Type B pancreatic cell (in vitro differentiated cells): ENCODE results near the gene MEF2C. TPM values are rescaled to one million over a fixed set of nuclear protein-coding genes. Genes with fewer than 3 reads are reported as not detected.

Source experiments
- DNase-seq: peaks from one replicate; pipeline ENCODE4 v3.0.0; 2021; ENCODE audit warnings: mixed read lengths; ENCODE audit not compliant: unreplicated experiment; ENCODE audit errors: extremely low spot score
- H3K27ac Mint-ChIP-seq: 2 replicates; pipeline ENCODE4 v1.8.0; 2021; ENCODE audit warnings: mild to moderate bottlenecking, mixed read lengths
- H3K27me3 Mint-ChIP-seq: 2 replicates; pipeline ENCODE4 v1.8.0; 2021; ENCODE audit warnings: mixed read lengths
- H3K36me3 Mint-ChIP-seq: 2 replicates; pipeline ENCODE4 v1.8.0; 2021; ENCODE audit warnings: mixed read lengths
- H3K4me1 Mint-ChIP-seq: one replicate; pipeline ENCODE4 v1.8.0; 2021; ENCODE audit warnings: mixed read lengths; ENCODE audit not compliant: unreplicated experiment
- H3K4me3 Mint-ChIP-seq: 2 replicates; pipeline ENCODE4 v1.8.0; 2021; ENCODE audit warnings: mild to moderate bottlenecking, mixed read lengths
- H3K9me3 Mint-ChIP-seq: 2 replicates; pipeline ENCODE4 v1.8.0; 2021; ENCODE audit warnings: mixed read lengths
- CTCF ChIP-seq: fragments of 200-600 bp; sonication (generic); conservative IDR thresholded peaks from 2 replicates; pipeline ENCODE4 v1.5.0; 2021; ENCODE audit warnings: antibody characterized with exemption, mild to moderate bottlenecking
- total RNA-seq: library from RNA; stranded (reverse); gene quantifications from 2 replicates; pipeline ENCODE4 v1.2.1, GENCODE V29; 2021; ENCODE audit warnings: low replicate concordance

The MEF2C gene
- total RNA-seq, 1 donor from 2014 or later = 12.0 TPM

- Mint-ChIP-seq H3K9me3 (no peaks in the 10 kb centered on the region), H3K4me1 (peaks cover 4% of the 10 kb centered on the region), H3K27me3 (peaks cover 6% of the 10 kb centered on the region), H3K4me3 (no peak overlapping the region), H3K36me3 (peaks cover 5% of the 10 kb centered on the region), H3K27ac (no peak overlapping the region)
- no peak for DNase-seq
- TF ChIP-seq CTCF = peak; percentile 26
These were observed 153.2 kb downstream of the MEF2C start for GRCh38 chr5:88729829-88730182.

- Mint-ChIP-seq H3K9me3 (no peaks in the 10 kb centered on the region), H3K27ac (no peak overlapping the region), H3K4me1 (peaks cover 4% of the 10 kb centered on the region), H3K36me3 (peaks cover 5% of the 10 kb centered on the region), H3K27me3 (peaks cover 8% of the 10 kb centered on the region), H3K4me3 (no peak overlapping the region)
- DNase-seq = no peak
- TF ChIP-seq CTCF = peak; percentile 97
These were observed 153.7 kb downstream of the MEF2C start for GRCh38 chr5:88729084-88729828.

- Mint-ChIP-seq H3K9me3 (no peaks in the 10 kb centered on the region), H3K4me1 (peaks cover 4% of the 10 kb centered on the region), H3K4me3 (no peak overlapping the region), H3K27ac (no peak overlapping the region), H3K36me3 (peaks cover under 1% of the 10 kb centered on the region), H3K27me3 (peaks cover 18% of the 10 kb centered on the region)
- TF ChIP-seq CTCF = peak; percentile 94
- no peak for DNase-seq
These were observed 155.2 kb downstream of the MEF2C start for GRCh38 chr5:88727705-88728313.

- no peak for DNase-seq
- H3K9me3 Mint-ChIP-seq = no peaks in the 10 kb centered on the region
- no peak overlapping the region for H3K4me3 Mint-ChIP-seq
- H3K36me3 Mint-ChIP-seq = no peaks in the 10 kb centered on the region
- no peak for TF ChIP-seq CTCF
- H3K27ac Mint-ChIP-seq = no peak overlapping the region
- peaks cover 4% of the 10 kb centered on the region for H3K4me1 Mint-ChIP-seq
- peaks cover 27% of the 10 kb centered on the region for H3K27me3 Mint-ChIP-seq
These were observed 157.5 kb downstream of the MEF2C start for GRCh38 chr5:88725454-88725853.

GRCh38 chr5:88724201-88724600 lies 158.8 kb downstream of the MEF2C start:
- Mint-ChIP-seq H3K4me3 (no peak overlapping the region), H3K27me3 (peaks cover 24% of the 10 kb centered on the region), H3K9me3 (no peaks in the 10 kb centered on the region), H3K36me3 (no peaks in the 10 kb centered on the region), H3K27ac (no peak overlapping the region), H3K4me1 (no peaks in the 10 kb centered on the region)
- TF ChIP-seq CTCF = peak; percentile 69
- no peak for DNase-seq
